PFSK-1 (cell line): Measurements from ENCODE around the gene KCNMA1.

Source experiments
- POLR2AphosphoS5 ChIP-seq: IDR thresholded peaks from 2 replicates; pipeline ENCODE4 v1.6.1; 2012; ENCODE audit warnings: low read depth, mild to moderate bottlenecking, control low read depth, low read length, moderate library complexity
- REST ChIP-seq, 2 experiments: IDR thresholded peaks; 2 replicates each; pipeline versions ENCODE4 v1.6.1 to v1.8.0; 2011 to 2012; ENCODE audit warnings: low read depth in 2 of 2, low read length in 2 of 2, control low read depth in 1 of 2, inconsistent platforms in 1 of 2, mild to moderate bottlenecking in 1 of 2, moderate library complexity in 1 of 2; ENCODE audit not compliant: insufficient read depth in 1 of 2
- SIN3A ChIP-seq: IDR thresholded peaks from 2 replicates; pipeline ENCODE4 v1.6.1; 2012; ENCODE audit warnings: mild to moderate bottlenecking, low read length, moderate library complexity, borderline replicate concordance; ENCODE audit not compliant: insufficient read depth
- TAF1 ChIP-seq: IDR thresholded peaks from 2 replicates; pipeline ENCODE4 v1.6.1; 2012; ENCODE audit warnings: low read length, control low read depth, borderline replicate concordance; ENCODE audit not compliant: insufficient read depth

- no peak for TF ChIP-seq TAF1
- no peak for TF ChIP-seq SIN3A
- TF ChIP-seq REST (IDR thresholded peaks at IDR 0.05; ENCODE audit: insufficient read depth in 1 of 2, low read depth in 2 of 2, low read length in 2 of 2): no peak
- no peak for TF ChIP-seq POLR2AphosphoS5
Measured at GRCh38 chr10:77127243-77127642, 510.4 kb downstream of the KCNMA1 start.
